ENCODE measurements around the gene SMURF1. TPM values are rescaled to one million over a fixed set of nuclear protein-coding genes. Genes with fewer than 3 reads are reported as not detected.

Gene SMURF1
- total RNA-seq, 3 donors from 2014 or later (not counting 1 experiment from before 2014, with no cell fraction given): 33.3 to 34.7 (median 34.2) TPM

- no peaks in the 10 kb centered on the region for H3K27me3 Mint-ChIP-seq (ENCODE audit: low read depth in 2 of 2)
- no peak for TF ChIP-seq CTCF (IDR thresholded peaks at IDR 0.05)
- no peaks in the 10 kb centered on the region for H3K27me3 ChIP-seq (ENCODE audit: control insufficient read depth, insufficient read depth, low read length)
- peaks cover 7% of the 10 kb centered on the region in 2 donors for H3K4me1 Mint-ChIP-seq
- intact Hi-C loops (cut with micrococcal nuclease): no loop called here
- H3K27ac Mint-ChIP-seq: no peak overlapping the region
- no peak overlapping the region for H3K27ac ChIP-seq (ENCODE audit: low read length)
- H3K9me3 ChIP-seq (ENCODE audit: control insufficient read depth, insufficient read depth, low read length): no peaks in the 10 kb centered on the region
- H3K4me1 ChIP-seq (ENCODE audit: control insufficient read depth, insufficient read depth, low read length): no peaks in the 10 kb centered on the region
- 96% methylated on average over 11 of the region's 11 CpGs for WGBS (ENCODE audit: insufficient coverage)
- no peak for DNase-seq
- peaks cover 76% of the 10 kb centered on the region for H3K36me3 ChIP-seq (ENCODE audit: control insufficient read depth, insufficient read depth, low read length)
- no peaks in the 10 kb centered on the region for H3K9me3 Mint-ChIP-seq
- H3K4me3 ChIP-seq (ENCODE audit: low read length): no peak overlapping the region
- no peak overlapping the region for H3K4me3 Mint-ChIP-seq
- no peak for ATAC-seq
- peaks cover 7% of the 10 kb centered on the region for H3K36me3 Mint-ChIP-seq
These were observed 107.3 kb downstream of the SMURF1 start for GRCh38 chr7:99036546-99037111.

GRCh38 chr7:99035723-99036545 lies 108.0 kb downstream of the SMURF1 start:
- intact Hi-C loops (cut with micrococcal nuclease): no loop called here
- H3K9me3 Mint-ChIP-seq: no peaks in the 10 kb centered on the region
- WGBS (ENCODE audit: insufficient coverage): 94% methylated on average over 26 of the region's 26 CpGs
- no peak for TF ChIP-seq CTCF (IDR thresholded peaks at IDR 0.05)
- Histone ChIP-seq H3K27ac (ENCODE audit: low read length) (no peak overlapping the region), H3K4me3 (ENCODE audit: low read length) (no peak overlapping the region), H3K9me3 (ENCODE audit: control insufficient read depth, insufficient read depth, low read length) (no peaks in the 10 kb centered on the region), H3K27me3 (ENCODE audit: control insufficient read depth, insufficient read depth, low read length) (no peaks in the 10 kb centered on the region), H3K36me3 (ENCODE audit: control insufficient read depth, insufficient read depth, low read length) (peaks cover 79% of the 10 kb centered on the region), H3K4me1 (ENCODE audit: control insufficient read depth, insufficient read depth, low read length) (no peaks in the 10 kb centered on the region)
- H3K36me3 Mint-ChIP-seq: peaks cover 7% of the 10 kb centered on the region
- DNase-seq (no peak), ATAC-seq (no peak)
- no peaks in the 10 kb centered on the region for H3K27me3 Mint-ChIP-seq (ENCODE audit: low read depth in 2 of 2)
- H3K4me1 Mint-ChIP-seq: peaks cover 7% of the 10 kb centered on the region in 2 donors
- no peak overlapping the region for H3K4me3 Mint-ChIP-seq
- H3K27ac Mint-ChIP-seq: no peak overlapping the region

GRCh38 chr7:99034932-99035722 lies 108.8 kb downstream of the SMURF1 start:
- intact Hi-C loops (cut with micrococcal nuclease): no loop called here
- ATAC-seq (peak in 1 of 3 donors; percentile 12), DNase-seq (no peak)
- Mint-ChIP-seq H3K27me3 (ENCODE audit: low read depth in 2 of 2) (no peaks in the 10 kb centered on the region), H3K27ac (peak overlapping the region in 1 of 2 donors; percentile 13), H3K4me3 (no peak overlapping the region), H3K9me3 (no peaks in the 10 kb centered on the region), H3K36me3 (peaks cover 6% of the 10 kb centered on the region), H3K4me1 (peaks cover 1% of the 10 kb centered on the region in 2 donors)
- 96% methylated on average over 30 of the region's 30 CpGs for WGBS (ENCODE audit: insufficient coverage)
- no peak overlapping the region for H3K4me3 ChIP-seq (ENCODE audit: low read length)
- no peak overlapping the region for H3K27ac ChIP-seq (ENCODE audit: low read length)
- TF ChIP-seq CTCF (IDR thresholded peaks at IDR 0.05): no peak
- no peaks in the 10 kb centered on the region for H3K9me3 ChIP-seq (ENCODE audit: control insufficient read depth, insufficient read depth, low read length)
- H3K4me1 ChIP-seq (ENCODE audit: control insufficient read depth, insufficient read depth, low read length): no peaks in the 10 kb centered on the region
- H3K27me3 ChIP-seq (ENCODE audit: control insufficient read depth, insufficient read depth, low read length): no peaks in the 10 kb centered on the region
- peaks cover 80% of the 10 kb centered on the region for H3K36me3 ChIP-seq (ENCODE audit: control insufficient read depth, insufficient read depth, low read length)
